HepG2 (cell line): ENCODE measurements around the gene CRISPLD2. TPM values are rescaled to one million over a fixed set of nuclear protein-coding genes. Genes with fewer than 3 reads are reported as not detected.

Experiments
- CEBPG ChIP-seq: IDR thresholded peaks from 2 replicates; pipeline ENCODE4 v1.6.1; 2016
- EP300 ChIP-seq, 3 experiments: sonication (generic) in 1 of 3; formaldehyde crosslinking in 1 of 3; IDR thresholded peaks; 2 replicates each; pipeline versions ENCODE4 v1.5.1 to v1.6.1; 2011 to 2020; ENCODE audit warnings: low read depth in 2 of 3, low read length in 2 of 3, borderline replicate concordance in 1 of 3, improper control_type of control experiment in 1 of 3, mild to moderate bottlenecking in 1 of 3, missing genetic modification reagents in 1 of 3, moderate library complexity in 1 of 3
- HNF4A ChIP-seq: sonication (generic); formaldehyde crosslinking; IDR thresholded peaks from 2 replicates; pipeline ENCODE4 v1.4.0; 2020; ENCODE audit warnings: missing genetic modification reagents
- RFXAP ChIP-seq: sonication (generic); formaldehyde crosslinking; IDR thresholded peaks from 2 replicates; pipeline ENCODE4 v1.4.0; 2020; ENCODE audit warnings: missing genetic modification reagents, borderline replicate concordance
- TCF7L2 ChIP-seq: IDR thresholded peaks from 2 replicates; pipeline ENCODE4 v1.6.1; 2011; ENCODE audit warnings: mild to moderate bottlenecking, low read depth, low read length, moderate library complexity
- ZNF331 ChIP-seq: sonication (generic); formaldehyde crosslinking; IDR thresholded peaks from 2 replicates; pipeline ENCODE4 v1.4.0; 2020; ENCODE audit warnings: missing genetic modification reagents
- ZNF343 ChIP-seq: sonication (generic); formaldehyde crosslinking; IDR thresholded peaks from 2 replicates; pipeline ENCODE4 v1.4.0; 2020; ENCODE audit warnings: mild to moderate bottlenecking, missing genetic modification reagents
- ZNF598 ChIP-seq: sonication (generic); formaldehyde crosslinking; IDR thresholded peaks from 2 replicates; pipeline ENCODE4 v1.5.1; 2020; ENCODE audit warnings: mild to moderate bottlenecking, missing genetic modification reagents, borderline replicate concordance
- ZSCAN25 ChIP-seq: sonication (generic); formaldehyde crosslinking; IDR thresholded peaks from 2 replicates; pipeline ENCODE4 v1.8.0; 2022; ENCODE audit warnings: mild to moderate bottlenecking, missing genetic modification reagents
- polyA plus RNA-seq, 8 experiments: library from polyadenylated mRNA; depleted of rRNA in 3 of 8; stranded (reverse) in 7 of 8; unstranded in 1 of 8; fragments of >200 nt; fragmentation: Illumina TruSeq in 4 of 8; extraction: Trizol in 4 of 8; gene quantifications; 2 replicates each; pipeline versions ENCODE4 v1.2.1 to v1.2.3, GENCODE V29; 2011 to 2016; ENCODE audit warnings: low read depth in 4 of 8, missing spikeins in 1 of 8, mixed read lengths in 1 of 8; ENCODE audit not compliant: insufficient read depth in 1 of 8
- total RNA-seq, 5 experiments: library from RNA; depleted of rRNA; stranded (reverse); fragments of >200 nt; fragmentation: Illumina TruSeq; extraction: Trizol; gene quantifications; 2 replicates each; pipeline ENCODE4 v1.2.3, GENCODE V29; 2016; ENCODE audit warnings: low read depth in 1 of 5
- TF ChIP-seq, protein P1 (sequence below): sonication (generic); formaldehyde crosslinking; IDR thresholded peaks from 2 replicates; pipeline ENCODE4 v1.5.0; 2020; ENCODE audit warnings: mild to moderate bottlenecking, missing genetic modification reagents, borderline replicate concordance
- TF ChIP-seq, protein P2 (sequence below): sonication (generic); formaldehyde crosslinking; IDR thresholded peaks from 2 replicates; pipeline ENCODE4 v1.5.1; 2020; ENCODE audit warnings: missing genetic modification reagents, mild to moderate bottlenecking, borderline replicate concordance
- TF ChIP-seq, protein P3 (sequence below): IDR thresholded peaks from 2 replicates; pipeline ENCODE4 v1.6.1; 2016; ENCODE audit warnings: missing compliant biosample characterization, missing genetic modification reagents, borderline replicate concordance
- TF ChIP-seq, protein P4 (sequence below): sonication (generic); formaldehyde crosslinking; IDR thresholded peaks from 2 replicates; pipeline ENCODE4 v1.5.1; 2020; ENCODE audit warnings: missing genetic modification reagents, mild to moderate bottlenecking, borderline replicate concordance

CRISPLD2 gene
- total and polyA plus RNA-seq, 2 of the 13 experiments (the other 11 are each of a cell fraction or from before 2014, with no cell fraction given), result 0.04 to 0.31 TPM

DNA sequence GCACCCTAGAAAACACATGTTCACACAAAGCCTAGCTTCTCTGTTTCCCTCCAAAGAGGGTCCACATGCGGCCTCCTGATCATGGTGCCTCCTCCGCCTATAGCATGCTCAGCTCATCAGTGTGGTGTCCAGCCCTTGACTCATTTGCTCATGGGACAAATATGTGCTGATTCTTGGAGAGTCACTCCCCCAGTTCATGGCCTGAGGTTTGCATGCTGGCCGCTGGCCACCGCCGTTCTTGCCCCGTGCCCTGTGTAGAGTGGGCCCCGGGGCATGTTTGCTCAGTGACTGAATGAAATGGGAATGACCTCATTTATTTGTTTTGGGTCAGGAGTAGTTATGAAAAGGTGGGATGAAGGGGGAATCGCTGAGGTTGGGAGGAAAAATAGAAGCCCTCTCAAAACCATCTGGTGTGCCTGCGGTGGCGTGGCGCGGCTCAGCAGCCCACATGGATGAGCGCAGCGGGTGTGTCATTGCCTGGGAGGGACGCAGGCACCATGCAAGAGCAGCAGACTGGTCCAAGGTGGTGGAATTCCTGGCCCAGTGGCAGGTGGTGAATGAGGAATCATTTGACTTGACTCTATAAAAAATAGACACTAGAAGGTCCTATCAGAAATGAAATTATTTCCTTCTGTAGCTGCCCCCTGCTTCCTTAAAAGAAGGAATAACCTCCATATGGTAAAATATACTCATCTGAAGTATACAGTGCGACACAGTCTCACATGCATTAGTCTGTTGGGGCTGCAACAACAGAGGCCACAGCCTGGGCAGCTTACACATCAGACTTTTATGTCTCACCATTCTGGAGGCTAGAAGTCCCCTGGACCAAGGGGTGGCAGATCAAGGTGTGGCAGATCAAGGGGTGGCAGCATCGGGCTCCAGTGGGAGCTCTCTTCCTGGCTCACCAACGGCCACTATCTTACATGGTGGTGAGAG lies 31.7 kb downstream of the CRISPLD2 start (continued):
- TF ChIP-seq, protein P1, sequence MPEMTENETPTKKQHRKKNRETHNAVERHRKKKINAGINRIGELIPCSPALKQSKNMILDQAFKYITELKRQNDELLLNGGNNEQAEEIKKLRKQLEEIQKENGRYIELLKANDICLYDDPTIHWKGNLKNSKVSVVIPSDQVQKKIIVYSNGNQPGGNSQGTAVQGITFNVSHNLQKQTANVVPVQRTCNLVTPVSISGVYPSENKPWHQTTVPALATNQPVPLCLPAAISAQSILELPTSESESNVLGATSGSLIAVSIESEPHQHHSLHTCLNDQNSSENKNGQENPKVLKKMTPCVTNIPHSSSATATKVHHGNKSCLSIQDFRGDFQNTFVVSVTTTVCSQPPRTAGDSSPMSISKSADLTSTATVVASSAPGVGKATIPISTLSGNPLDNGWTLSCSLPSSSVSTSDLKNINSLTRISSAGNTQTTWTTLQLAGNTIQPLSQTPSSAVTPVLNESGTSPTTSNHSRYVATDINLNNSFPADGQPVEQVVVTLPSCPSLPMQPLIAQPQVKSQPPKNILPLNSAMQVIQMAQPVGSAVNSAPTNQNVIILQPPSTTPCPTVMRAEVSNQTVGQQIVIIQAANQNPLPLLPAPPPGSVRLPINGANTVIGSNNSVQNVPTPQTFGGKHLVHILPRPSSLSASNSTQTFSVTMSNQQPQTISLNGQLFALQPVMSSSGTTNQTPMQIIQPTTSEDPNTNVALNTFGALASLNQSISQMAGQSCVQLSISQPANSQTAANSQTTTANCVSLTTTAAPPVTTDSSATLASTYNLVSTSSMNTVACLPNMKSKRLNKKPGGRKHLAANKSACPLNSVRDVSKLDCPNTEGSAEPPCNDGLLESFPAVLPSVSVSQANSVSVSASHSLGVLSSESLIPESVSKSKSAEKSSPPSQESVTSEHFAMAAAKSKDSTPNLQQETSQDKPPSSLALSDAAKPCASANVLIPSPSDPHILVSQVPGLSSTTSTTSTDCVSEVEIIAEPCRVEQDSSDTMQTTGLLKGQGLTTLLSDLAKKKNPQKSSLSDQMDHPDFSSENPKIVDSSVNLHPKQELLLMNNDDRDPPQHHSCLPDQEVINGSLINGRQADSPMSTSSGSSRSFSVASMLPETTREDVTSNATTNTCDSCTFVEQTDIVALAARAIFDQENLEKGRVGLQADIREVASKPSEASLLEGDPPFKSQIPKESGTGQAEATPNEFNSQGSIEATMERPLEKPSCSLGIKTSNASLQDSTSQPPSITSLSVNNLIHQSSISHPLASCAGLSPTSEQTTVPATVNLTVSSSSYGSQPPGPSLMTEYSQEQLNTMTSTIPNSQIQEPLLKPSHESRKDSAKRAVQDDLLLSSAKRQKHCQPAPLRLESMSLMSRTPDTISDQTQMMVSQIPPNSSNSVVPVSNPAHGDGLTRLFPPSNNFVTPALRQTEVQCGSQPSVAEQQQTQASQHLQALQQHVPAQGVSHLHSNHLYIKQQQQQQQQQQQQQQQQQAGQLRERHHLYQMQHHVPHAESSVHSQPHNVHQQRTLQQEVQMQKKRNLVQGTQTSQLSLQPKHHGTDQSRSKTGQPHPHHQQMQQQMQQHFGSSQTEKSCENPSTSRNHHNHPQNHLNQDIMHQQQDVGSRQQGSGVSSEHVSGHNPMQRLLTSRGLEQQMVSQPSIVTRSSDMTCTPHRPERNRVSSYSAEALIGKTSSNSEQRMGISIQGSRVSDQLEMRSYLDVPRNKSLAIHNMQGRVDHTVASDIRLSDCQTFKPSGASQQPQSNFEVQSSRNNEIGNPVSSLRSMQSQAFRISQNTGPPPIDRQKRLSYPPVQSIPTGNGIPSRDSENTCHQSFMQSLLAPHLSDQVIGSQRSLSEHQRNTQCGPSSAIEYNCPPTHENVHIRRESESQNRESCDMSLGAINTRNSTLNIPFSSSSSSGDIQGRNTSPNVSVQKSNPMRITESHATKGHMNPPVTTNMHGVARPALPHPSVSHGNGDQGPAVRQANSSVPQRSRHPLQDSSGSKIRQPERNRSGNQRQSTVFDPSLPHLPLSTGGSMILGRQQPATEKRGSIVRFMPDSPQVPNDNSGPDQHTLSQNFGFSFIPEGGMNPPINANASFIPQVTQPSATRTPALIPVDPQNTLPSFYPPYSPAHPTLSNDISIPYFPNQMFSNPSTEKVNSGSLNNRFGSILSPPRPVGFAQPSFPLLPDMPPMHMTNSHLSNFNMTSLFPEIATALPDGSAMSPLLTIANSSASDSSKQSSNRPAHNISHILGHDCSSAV (CRISPR knock-in tag), result no peak
- TF ChIP-seq CEBPG (CRISPR knock-in tag) (peak; percentile 50), EP300 (IDR thresholded peaks at IDR 0.05; ENCODE audit: low read depth in 2 of 2, low read length in 2 of 2) (peak in 1 of 2 experiments; percentile 84; a peak in 2 of 4 replicates), EP300 (CRISPR knock-in tag; IDR thresholded peaks at IDR 0.05; ENCODE audit: borderline replicate concordance) (peak; percentile 75), ZNF343 (CRISPR knock-in tag) (no peak), TCF7L2 (no peak), ZNF331 (CRISPR knock-in tag) (peak; percentile 58; the same call in 1 of the 2 replicates), ZSCAN25 (CRISPR knock-in tag) (no peak), ZNF598 (0 out of 2 replicates have a peak, but pooled peaks have one; percentile 44), HNF4A (CRISPR knock-in tag) (peak; percentile 61), RFXAP (CRISPR knock-in tag) (0 out of 2 replicates have a peak, but pooled peaks have one; percentile 51)
- TF ChIP-seq, protein P2, sequence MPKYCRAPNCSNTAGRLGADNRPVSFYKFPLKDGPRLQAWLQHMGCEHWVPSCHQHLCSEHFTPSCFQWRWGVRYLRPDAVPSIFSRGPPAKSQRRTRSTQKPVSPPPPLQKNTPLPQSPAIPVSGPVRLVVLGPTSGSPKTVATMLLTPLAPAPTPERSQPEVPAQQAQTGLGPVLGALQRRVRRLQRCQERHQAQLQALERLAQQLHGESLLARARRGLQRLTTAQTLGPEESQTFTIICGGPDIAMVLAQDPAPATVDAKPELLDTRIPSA (CRISPR knock-in tag), result no peak
- TF ChIP-seq, protein P3, sequence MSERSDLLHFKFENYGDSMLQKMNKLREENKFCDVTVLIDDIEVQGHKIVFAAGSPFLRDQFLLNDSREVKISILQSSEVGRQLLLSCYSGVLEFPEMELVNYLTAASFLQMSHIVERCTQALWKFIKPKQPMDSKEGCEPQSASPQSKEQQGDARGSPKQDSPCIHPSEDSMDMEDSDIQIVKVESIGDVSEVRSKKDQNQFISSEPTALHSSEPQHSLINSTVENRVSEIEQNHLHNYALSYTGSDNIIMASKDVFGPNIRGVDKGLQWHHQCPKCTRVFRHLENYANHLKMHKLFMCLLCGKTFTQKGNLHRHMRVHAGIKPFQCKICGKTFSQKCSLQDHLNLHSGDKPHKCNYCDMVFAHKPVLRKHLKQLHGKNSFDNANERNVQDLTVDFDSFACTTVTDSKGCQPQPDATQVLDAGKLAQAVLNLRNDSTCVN (CRISPR knock-in tag), result no peak
- TF ChIP-seq, protein P4, sequence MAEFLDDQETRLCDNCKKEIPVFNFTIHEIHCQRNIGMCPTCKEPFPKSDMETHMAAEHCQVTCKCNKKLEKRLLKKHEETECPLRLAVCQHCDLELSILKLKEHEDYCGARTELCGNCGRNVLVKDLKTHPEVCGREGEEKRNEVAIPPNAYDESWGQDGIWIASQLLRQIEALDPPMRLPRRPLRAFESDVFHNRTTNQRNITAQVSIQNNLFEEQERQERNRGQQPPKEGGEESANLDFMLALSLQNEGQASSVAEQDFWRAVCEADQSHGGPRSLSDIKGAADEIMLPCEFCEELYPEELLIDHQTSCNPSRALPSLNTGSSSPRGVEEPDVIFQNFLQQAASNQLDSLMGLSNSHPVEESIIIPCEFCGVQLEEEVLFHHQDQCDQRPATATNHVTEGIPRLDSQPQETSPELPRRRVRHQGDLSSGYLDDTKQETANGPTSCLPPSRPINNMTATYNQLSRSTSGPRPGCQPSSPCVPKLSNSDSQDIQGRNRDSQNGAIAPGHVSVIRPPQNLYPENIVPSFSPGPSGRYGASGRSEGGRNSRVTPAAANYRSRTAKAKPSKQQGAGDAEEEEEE (CRISPR knock-in tag), result no peak
